GM12878 (cell line): ENCODE data around the gene PDE10A.

Experiments
- CHD2 ChIP-seq: IDR thresholded peaks from 2 replicates; pipeline ENCODE4 v1.6.1; 2011; ENCODE audit warnings: low read depth, low read length, improper control_type of control experiment, borderline replicate concordance
- CTCF ChIP-seq, 3 experiments: IDR thresholded peaks in 2 of 3; conservative IDR thresholded peaks in 1 of 3; 2 replicates each; pipeline ENCODE4 v1.5.1; 2011; ENCODE audit warnings: low read depth in 3 of 3, low read length in 3 of 3, mild to moderate bottlenecking in 3 of 3, control low read depth in 2 of 3, moderate library complexity in 2 of 3, inconsistent platforms in 1 of 3, mixed read lengths in 1 of 3; ENCODE audit not compliant: control insufficient read depth in 2 of 3, insufficient read depth in 1 of 3; ENCODE audit errors: extremely low read depth in 1 of 3
- EZH2 ChIP-seq: IDR thresholded peaks from 2 replicates; pipeline ENCODE4 v1.6.1; 2012; ENCODE audit warnings: low read depth, mild to moderate bottlenecking, control low read depth, inconsistent platforms, low read length, borderline replicate concordance; ENCODE audit not compliant: control insufficient read depth
- FOXM1 ChIP-seq: IDR thresholded peaks from 2 replicates; pipeline ENCODE4 v1.6.1; 2012; ENCODE audit warnings: low read depth, mild to moderate bottlenecking, inconsistent platforms, low read length, moderate library complexity
- NFIC ChIP-seq: IDR thresholded peaks from 2 replicates; pipeline ENCODE4 v1.6.1; 2012; ENCODE audit warnings: low read depth, mild to moderate bottlenecking, inconsistent platforms, low read length, moderate library complexity
- PKNOX1 ChIP-seq: fragments of 450-650 bp; IDR thresholded peaks from 2 replicates; pipeline ENCODE4 v1.6.1; 2016; ENCODE audit warnings: mild to moderate bottlenecking
- POLR2AphosphoS5 ChIP-seq: IDR thresholded peaks from 2 replicates; pipeline ENCODE4 v1.6.1; 2011; ENCODE audit warnings: mild to moderate bottlenecking, low read length, inconsistent platforms
- SRF ChIP-seq, 2 experiments: IDR thresholded peaks; 2 replicates each; pipeline ENCODE4 v1.6.1; 2011; ENCODE audit warnings: low read depth in 2 of 2, low read length in 2 of 2, mild to moderate bottlenecking in 1 of 2, moderate library complexity in 1 of 2
- ZBED1 ChIP-seq: IDR thresholded peaks from 2 replicates; pipeline ENCODE4 v1.6.1; 2016; ENCODE audit warnings: borderline replicate concordance

GRCh38 chr6:165404697-165405096 is 258.3 kb downstream of the PDE10A start:
- no peak for TF ChIP-seq ZBED1
- no peak for TF ChIP-seq CTCF (IDR thresholded peaks at IDR 0.05 in 2 of 3, conservative IDR thresholded peaks at IDR 0.05 in 1 of 3; ENCODE audit: control insufficient read depth in 2 of 3, extremely low read depth in 1 of 3, insufficient read depth in 1 of 3, low read depth in 3 of 3, low read length in 3 of 3)
- TF ChIP-seq EZH2: no peak
- TF ChIP-seq PKNOX1: no peak
- no peak for TF ChIP-seq POLR2AphosphoS5
- TF ChIP-seq SRF (IDR thresholded peaks at IDR 0.05; ENCODE audit: low read depth in 2 of 2, low read length in 2 of 2): no peak
- no peak for TF ChIP-seq NFIC
- TF ChIP-seq CHD2: no peak
- TF ChIP-seq FOXM1: no peak
